Measurements from ENCODE around the gene HEATR5A.

DNA sequence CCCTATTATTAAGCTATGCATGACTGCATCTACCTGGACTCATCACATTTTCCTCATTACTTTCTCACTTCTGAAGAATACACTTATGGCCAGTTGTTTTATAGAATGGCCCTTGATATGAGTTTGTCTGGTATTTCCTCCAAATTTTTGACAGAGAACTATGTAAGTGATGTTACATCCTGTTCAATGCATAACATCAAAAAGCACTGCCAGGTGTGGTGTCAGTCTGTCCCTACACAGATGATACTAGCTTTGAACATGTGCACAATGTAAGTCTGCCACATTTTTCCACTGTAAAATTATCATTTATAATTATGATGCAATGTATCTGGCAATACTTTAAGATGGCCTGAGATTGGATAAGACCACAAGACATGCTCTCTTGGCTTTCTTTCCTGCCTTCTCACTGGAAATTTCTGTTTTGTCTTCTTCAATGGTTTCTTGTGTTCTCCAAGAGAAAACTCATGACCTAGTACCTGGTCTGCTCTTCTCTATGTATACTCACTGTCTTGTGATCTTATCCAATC lies 28.3 kb downstream of the HEATR5A start:
- TF ChIP-seq, protein P1, sequence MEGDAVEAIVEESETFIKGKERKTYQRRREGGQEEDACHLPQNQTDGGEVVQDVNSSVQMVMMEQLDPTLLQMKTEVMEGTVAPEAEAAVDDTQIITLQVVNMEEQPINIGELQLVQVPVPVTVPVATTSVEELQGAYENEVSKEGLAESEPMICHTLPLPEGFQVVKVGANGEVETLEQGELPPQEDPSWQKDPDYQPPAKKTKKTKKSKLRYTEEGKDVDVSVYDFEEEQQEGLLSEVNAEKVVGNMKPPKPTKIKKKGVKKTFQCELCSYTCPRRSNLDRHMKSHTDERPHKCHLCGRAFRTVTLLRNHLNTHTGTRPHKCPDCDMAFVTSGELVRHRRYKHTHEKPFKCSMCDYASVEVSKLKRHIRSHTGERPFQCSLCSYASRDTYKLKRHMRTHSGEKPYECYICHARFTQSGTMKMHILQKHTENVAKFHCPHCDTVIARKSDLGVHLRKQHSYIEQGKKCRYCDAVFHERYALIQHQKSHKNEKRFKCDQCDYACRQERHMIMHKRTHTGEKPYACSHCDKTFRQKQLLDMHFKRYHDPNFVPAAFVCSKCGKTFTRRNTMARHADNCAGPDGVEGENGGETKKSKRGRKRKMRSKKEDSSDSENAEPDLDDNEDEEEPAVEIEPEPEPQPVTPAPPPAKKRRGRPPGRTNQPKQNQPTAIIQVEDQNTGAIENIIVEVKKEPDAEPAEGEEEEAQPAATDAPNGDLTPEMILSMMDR (conservative IDR thresholded peaks at IDR 0.05 in 1 of 2, IDR thresholded peaks at IDR 0.05 in 1 of 2; ENCODE audit: low read depth in 1 of 2, low read length in 2 of 2), result no peak
- TF ChIP-seq EZH2 (IDR thresholded peaks at IDR 0.05; ENCODE audit: low read length, missing control alignments), result no peak

All from fibroblast of lung (primary cell).